ENCODE measurements around the gene GPHB5. TPM values are rescaled to one million over a fixed set of nuclear protein-coding genes. Genes with fewer than 3 reads are reported as not detected.

GPHB5 gene
- polyA plus RNA-seq, 3 donors, result not detected

DNA sequence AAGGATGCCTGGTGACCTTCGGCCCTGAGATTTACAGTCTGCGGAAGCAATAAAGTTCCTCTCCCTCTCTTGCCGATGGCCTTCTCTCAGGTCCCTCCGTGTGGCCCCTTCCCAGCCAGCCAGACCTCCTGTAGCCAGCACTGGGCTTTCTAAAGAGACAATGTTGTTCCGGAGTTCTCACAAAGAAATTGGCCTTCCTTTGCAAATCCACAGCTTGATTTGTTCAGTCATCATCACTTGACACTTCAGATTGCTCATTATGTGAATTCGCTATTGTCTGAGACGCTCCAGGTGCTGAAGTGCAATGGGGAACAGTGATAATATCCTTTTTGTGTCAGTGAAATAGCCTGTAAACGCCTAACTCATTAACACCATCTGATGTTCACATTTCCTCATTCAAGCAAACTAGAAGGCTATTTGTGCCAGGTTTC is 43.7 kb upstream of the GPHB5 start:
- Histone ChIP-seq H3K9ac (ENCODE audit: insufficient read depth, low read length, poor library complexity, severe bottlenecking) (no peak overlapping the region), H4K20me1 (ENCODE audit: insufficient read depth, low read length) (no peaks in the 10 kb centered on the region), H3K27ac (ENCODE audit: low read depth in 1 of 2, low read length in 2 of 2) (no peak overlapping the region), H3K36me3 (replicated peaks in 1 of 2; ENCODE audit: control insufficient read depth in 1 of 2, insufficient read depth in 2 of 2, low read length in 2 of 2) (no peaks in the 10 kb centered on the region), H3K27me3 (ENCODE audit: control insufficient read depth in 2 of 2, insufficient read depth in 2 of 2, low read length in 2 of 2) (no peaks in the 10 kb centered on the region), H3K4me1 (ENCODE audit: control insufficient read depth in 1 of 2, insufficient read depth in 2 of 2, low read length in 2 of 2) (no peaks in the 10 kb centered on the region), H3K4me3 (replicated peaks in 1 of 3; ENCODE audit: low read depth in 2 of 3, low read length in 3 of 3) (no peak overlapping the region), H3K9me3 (replicated peaks in 1 of 2; ENCODE audit: control insufficient read depth in 1 of 2, insufficient read depth in 1 of 2, low read length in 2 of 2) (no peaks in the 10 kb centered on the region), H2AFZ (ENCODE audit: insufficient read depth, low read depth, low read length, poor library complexity, severe bottlenecking) (no peak overlapping the region), H3K4me2 (replicated peaks; ENCODE audit: extremely low read depth, low read length, poor library complexity, severe bottlenecking) (no peak overlapping the region), H3K79me2 (ENCODE audit: insufficient read depth, low read length) (no peaks in the 10 kb centered on the region)
- Mint-ChIP-seq H3K27ac (no peak overlapping the region), H3K36me3 (no peaks in the 10 kb centered on the region), H3K4me1 (no peaks in the 10 kb centered on the region), H3K9me3 (peaks cover 0 to 6% (median 2%) of the 10 kb centered on the region in 7 donors), H3K27me3 (ENCODE audit: low read depth in 3 of 3) (peaks cover 0 to 7% (median 6%) of the 10 kb centered on the region in 3 donors), H3K4me3 (no peak overlapping the region)
- intact Hi-C loops (cut with micrococcal nuclease), result no loop called here
- TF ChIP-seq, protein P1, sequence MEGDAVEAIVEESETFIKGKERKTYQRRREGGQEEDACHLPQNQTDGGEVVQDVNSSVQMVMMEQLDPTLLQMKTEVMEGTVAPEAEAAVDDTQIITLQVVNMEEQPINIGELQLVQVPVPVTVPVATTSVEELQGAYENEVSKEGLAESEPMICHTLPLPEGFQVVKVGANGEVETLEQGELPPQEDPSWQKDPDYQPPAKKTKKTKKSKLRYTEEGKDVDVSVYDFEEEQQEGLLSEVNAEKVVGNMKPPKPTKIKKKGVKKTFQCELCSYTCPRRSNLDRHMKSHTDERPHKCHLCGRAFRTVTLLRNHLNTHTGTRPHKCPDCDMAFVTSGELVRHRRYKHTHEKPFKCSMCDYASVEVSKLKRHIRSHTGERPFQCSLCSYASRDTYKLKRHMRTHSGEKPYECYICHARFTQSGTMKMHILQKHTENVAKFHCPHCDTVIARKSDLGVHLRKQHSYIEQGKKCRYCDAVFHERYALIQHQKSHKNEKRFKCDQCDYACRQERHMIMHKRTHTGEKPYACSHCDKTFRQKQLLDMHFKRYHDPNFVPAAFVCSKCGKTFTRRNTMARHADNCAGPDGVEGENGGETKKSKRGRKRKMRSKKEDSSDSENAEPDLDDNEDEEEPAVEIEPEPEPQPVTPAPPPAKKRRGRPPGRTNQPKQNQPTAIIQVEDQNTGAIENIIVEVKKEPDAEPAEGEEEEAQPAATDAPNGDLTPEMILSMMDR (IDR thresholded peaks at IDR 0.05), result no peak
- DNase-seq, result no peak
- 39% methylated on average over 4 of the region's 8 CpGs for WGBS (ENCODE audit: insufficient coverage)

DNA sequence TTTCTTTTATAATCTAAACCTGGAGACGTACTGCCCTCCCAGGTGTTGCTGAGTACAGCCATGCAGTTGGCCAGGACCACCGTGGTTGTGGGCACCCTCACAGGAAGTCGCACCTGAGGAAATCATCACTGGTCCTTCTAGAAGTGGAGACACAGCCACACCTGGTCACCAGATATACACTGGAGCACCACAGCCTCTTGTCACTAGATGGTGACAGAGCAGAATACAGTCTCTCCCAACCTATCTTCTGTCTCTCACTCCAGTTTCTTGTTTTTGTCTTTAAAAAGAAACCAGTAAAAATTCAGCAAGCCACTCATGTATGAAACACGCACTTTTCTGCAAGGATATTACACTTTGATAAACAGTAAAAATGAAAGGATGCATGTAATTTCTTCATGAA is 43.1 kb upstream of the GPHB5 start:
- Mint-ChIP-seq H3K9me3 (peaks cover 0 to 6% (median 2%) of the 10 kb centered on the region in 7 donors), H3K4me1 (no peaks in the 10 kb centered on the region), H3K27ac (no peak overlapping the region), H3K27me3 (ENCODE audit: low read depth in 3 of 3) (peaks cover 0 to 10% (median 6%) of the 10 kb centered on the region in 3 donors), H3K36me3 (no peaks in the 10 kb centered on the region), H3K4me3 (no peak overlapping the region)
- Histone ChIP-seq H3K9me3 (replicated peaks in 1 of 2; ENCODE audit: control insufficient read depth in 1 of 2, insufficient read depth in 1 of 2, low read length in 2 of 2) (no peaks in the 10 kb centered on the region), H3K4me1 (ENCODE audit: control insufficient read depth in 1 of 2, insufficient read depth in 2 of 2, low read length in 2 of 2) (no peaks in the 10 kb centered on the region), H3K27me3 (ENCODE audit: control insufficient read depth in 2 of 2, insufficient read depth in 2 of 2, low read length in 2 of 2) (no peaks in the 10 kb centered on the region), H3K4me2 (replicated peaks; ENCODE audit: extremely low read depth, low read length, poor library complexity, severe bottlenecking) (no peak overlapping the region), H3K9ac (ENCODE audit: insufficient read depth, low read length, poor library complexity, severe bottlenecking) (no peak overlapping the region), H2AFZ (ENCODE audit: insufficient read depth, low read depth, low read length, poor library complexity, severe bottlenecking) (no peak overlapping the region), H3K27ac (ENCODE audit: low read depth in 1 of 2, low read length in 2 of 2) (no peak overlapping the region), H4K20me1 (ENCODE audit: insufficient read depth, low read length) (no peaks in the 10 kb centered on the region), H3K4me3 (replicated peaks in 1 of 3; ENCODE audit: low read depth in 2 of 3, low read length in 3 of 3) (no peak overlapping the region), H3K79me2 (ENCODE audit: insufficient read depth, low read length) (no peaks in the 10 kb centered on the region), H3K36me3 (replicated peaks in 1 of 2; ENCODE audit: control insufficient read depth in 1 of 2, insufficient read depth in 2 of 2, low read length in 2 of 2) (no peaks in the 10 kb centered on the region)
- TF ChIP-seq, protein P1 (IDR thresholded peaks at IDR 0.05), result no peak
- intact Hi-C loops (cut with micrococcal nuclease), result no loop called here
- DNase-seq, result no peak
- WGBS (ENCODE audit: insufficient coverage), result 75% methylated on average over 3 of the region's 4 CpGs

Measured in CD14-positive monocyte (primary cell).